ENCODE data around the gene CCDC149.

- TF ChIP-seq CTCF (IDR thresholded peaks at IDR 0.05) (no peak), POLR2AphosphoS5 (IDR thresholded peaks at IDR 0.05) (no peak)
Observed at GRCh38 chr4:24813732-24814131, 99.1 kb downstream of the CCDC149 start.

Measured in transverse colon (tissue), 4 donors.